GM21447 (cell line): ENCODE data around the gene OXNAD1.
A peak's percentile ranks its signal among the peaks of the same experiment; 100 is the strongest.

Source experiments
- ATAC-seq: cut with Tn5 transposase; IDR thresholded peaks from one replicate; pipeline ENCODE4 v1.9.1; 2021; ENCODE audit not compliant: unreplicated experiment

OXNAD1 gene

DNA sequence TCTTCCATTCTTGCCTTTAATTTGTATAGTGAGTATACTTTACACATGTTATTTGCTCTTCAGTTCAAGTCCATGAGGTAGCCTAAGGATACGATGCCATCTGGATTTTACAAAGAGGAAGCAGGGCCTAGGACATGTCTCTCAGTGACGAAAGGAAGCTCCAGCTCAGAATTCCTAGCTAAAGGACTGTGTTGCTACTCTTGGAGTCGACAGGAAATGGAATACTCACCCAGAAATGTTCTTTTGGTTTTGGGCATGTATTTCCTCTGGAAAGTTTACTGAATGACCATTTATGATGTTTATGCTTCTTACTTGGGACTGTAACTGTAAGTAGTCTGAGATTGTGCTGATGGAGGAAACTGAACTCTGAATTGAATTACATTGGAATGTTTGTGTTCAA, 12.5 kb downstream of the OXNAD1 start:
- ATAC-seq = no peak

- no peak for ATAC-seq
Observed at GRCh38 chr3:16279010-16279801, 14.2 kb downstream of the OXNAD1 start.

GRCh38 chr3:16280671-16281070, 15.7 kb downstream of the OXNAD1 start:
- ATAC-seq = no peak

DNA sequence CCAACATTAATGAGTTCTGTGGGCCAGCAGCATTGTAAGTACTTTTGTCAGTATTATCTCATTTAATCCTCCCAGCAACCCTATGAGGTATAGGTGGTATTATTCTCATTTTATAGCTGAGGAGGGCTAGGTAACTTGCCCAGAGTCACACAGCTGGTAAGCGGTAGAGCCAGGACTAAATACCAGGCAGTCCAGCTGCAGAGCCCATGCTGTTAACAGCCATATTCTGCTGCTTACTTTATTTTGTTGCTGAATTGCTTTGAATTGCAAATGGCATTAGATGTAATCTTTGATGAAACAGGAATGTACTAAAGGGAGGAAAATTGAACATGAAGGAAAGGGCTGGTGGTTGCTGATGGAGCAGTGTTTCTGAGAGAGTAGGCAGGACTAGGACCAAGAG, 19.6 kb downstream of the OXNAD1 start:
- no peak for ATAC-seq

DNA sequence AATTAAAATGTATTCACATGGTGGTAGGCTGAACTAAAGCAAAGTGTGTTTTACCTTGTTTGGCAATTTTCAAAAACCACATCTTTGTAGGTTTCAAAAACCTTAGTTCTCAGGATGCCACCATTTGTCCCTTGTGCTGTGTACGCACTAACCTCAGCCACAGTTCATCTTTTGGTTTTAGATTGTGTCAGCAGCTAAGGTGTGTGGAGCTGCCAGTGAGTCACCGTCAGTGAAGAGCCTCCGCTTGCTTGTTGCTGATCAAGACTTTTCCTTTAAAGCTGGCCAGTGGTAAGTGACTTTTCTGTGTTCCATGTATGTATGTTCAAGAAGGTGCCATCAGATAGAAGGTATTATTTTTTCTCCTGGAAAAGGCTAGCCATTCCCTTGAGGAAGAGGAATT, 21.1 kb downstream of the OXNAD1 start:
- peak; percentile 62 for ATAC-seq

GRCh38 chr3:16286751-16287543, 21.9 kb downstream of the OXNAD1 start:
- no peak for ATAC-seq

GRCh38 chr3:16288664-16289063, 23.7 kb downstream of the OXNAD1 start:
- ATAC-seq = no peak

DNA sequence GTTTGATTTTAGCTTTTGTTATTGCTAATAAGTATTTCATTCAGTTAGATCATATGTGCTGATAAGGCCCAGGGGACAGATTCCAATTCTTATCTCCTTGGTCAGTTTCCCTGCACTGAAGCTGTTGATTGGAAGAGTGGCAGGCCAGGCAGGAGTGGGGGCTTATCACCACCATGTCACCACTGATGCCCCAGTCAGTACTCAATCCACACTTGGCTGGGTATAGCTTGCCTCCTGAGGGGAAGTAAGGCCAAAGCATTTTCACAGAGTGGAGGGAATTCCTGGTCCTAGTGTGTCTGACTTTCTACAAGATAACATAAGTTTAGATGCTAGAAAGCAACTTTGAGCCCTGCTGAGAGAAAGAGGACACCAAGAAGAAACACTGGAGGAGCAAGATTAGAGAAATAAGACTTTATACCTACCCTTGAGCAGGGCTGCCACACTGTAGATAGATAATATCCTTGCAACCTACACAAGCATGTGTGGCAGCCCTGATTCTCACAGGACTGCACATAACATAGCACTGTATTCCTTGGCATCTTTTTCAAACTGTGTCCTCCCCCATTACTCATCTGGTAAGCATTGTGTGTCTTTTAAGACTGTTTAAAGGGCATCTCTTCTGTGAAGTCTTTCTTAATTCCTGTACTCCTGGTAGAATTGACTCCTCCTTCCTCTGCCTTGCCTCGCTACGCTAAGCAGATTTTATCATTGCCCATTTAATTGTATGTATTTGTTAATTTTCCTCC, 24.3 kb downstream of the OXNAD1 start:
- no peak for ATAC-seq

DNA sequence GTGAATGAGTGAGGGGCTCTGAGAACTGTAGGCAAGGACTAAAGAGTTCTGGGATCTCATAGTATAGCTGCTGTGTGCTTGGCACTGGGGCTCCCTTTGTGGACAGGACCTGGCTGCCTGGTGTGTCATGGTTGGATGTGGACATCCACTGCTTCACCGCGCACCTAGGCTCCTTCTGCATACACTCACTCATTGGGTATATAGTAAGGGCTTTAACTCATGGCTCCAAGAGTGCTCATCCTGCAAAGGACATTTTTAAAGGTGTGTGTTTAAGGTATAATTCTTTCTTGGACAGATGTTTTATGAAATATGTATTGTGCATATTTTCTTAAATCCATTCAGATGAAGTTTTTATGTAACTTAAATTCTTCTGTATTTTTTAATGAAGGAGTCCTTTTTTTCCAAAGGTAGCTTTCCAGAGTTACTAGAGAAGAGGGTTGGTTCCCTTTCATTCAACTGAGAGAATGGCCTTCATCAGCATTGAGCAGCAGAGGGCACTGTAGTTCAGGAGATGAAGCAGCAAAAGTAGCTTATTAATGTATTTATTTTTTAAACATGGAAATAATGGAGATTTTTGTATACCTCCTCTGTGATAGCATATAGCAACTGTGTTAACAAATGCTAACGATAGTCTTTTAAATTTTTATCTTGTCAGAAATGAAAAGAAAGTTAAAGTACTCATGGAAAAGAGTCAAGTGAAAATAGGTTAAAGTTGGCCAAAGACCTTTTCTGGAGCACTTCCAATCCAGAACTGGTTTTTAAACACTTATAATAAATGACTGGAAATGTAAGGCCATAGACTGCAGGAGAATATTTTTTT, 25.2 kb downstream of the OXNAD1 start:
- no peak for ATAC-seq

- peak; percentile 43 for ATAC-seq
Observed at GRCh38 chr3:16290827-16291196, 25.8 kb downstream of the OXNAD1 start.

GRCh38 chr3:16294844-16295243, 29.8 kb downstream of the OXNAD1 start:
- no peak for ATAC-seq

- no peak for ATAC-seq
Observed at GRCh38 chr3:16295298-16295890, 30.4 kb downstream of the OXNAD1 start.

DNA sequence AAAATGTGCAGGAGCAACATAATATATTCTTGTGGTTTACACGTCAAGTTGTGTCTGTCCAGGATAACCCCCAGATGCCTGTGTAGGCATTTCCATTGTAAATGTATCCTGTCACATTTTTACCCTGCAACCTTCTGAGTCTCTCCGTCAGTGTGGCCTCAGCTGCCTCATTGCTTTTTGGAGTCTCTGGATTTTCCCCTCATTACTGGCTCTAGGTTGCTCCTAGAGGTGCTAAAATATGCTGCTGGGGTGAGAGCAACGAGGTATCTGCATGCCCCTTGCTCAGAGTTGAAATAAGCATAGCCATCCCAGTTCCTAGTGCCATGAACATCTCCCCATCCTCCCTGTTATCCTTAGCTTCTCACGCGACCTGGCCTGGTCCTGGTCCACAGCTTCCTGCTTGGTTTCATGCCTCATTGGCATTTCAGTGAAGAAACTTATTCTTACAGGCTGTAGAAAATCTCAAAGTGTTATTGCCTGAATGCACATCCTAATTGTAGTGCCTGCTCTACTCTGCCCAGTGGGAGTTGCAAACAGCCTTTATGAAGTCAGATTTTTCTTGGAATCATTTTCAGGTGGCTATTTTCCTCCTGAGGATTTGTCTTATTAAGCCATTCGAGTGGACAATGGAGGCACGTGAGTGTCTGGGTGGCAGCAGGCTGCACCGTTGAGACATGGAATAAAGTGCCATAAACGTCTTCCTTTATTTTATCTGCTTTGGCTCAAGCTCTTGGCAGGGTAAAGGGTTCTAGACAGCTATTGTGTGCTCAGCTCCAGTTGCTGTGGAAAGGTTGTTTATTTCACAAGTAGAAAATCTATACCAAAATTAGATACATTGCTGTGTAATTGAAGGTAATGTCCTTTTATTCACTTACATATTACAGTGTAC, 33.2 kb downstream of the OXNAD1 start:
- ATAC-seq = no peak

- no peak for ATAC-seq
Observed at GRCh38 chr3:16298891-16299290, 33.9 kb downstream of the OXNAD1 start.

GRCh38 chr3:16299746-16300145, 34.7 kb downstream of the OXNAD1 start:
- ATAC-seq = no peak

DNA sequence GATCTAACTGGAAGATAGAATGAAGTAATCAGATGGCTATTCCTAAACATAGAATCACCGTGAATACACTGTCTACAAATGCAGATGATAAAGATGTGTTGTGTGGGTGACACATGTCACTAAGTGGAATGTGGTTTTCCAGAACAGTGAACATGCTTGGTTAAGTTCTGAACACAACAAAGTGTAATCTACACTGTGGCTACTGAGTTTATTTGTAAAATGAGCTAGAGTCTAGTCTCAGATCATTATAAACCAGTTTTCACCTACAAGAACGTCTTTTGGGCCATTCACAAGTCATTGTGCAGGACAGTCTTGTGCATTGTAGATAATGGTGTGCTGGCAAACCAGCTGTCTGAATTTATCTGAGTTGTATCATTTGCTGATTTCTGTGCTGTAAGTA, 35.3 kb downstream of the OXNAD1 start:
- peak; percentile 45 for ATAC-seq

DNA sequence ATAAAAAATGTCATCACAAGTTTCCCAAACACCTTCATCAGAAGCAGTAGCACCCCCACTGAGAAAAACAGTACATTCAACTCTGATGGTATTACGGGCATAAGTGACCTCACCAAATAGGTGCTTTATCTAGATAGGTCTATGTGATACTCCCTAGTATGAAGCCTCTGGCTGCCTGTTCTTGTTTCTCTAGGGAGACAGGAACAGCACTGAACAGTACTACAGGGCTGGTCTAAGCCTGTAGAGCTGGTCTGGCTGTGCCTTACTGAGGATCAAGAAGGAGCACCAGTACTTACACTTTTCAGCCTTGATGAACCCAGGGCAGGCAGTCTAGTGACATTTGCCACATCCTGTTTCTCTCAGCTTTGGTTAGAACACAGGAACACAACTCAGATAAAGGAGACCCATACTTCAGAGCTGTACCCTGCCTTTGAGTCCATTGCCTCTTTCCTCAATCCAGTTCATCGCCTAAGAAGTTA, 35.9 kb downstream of the OXNAD1 start:
- peak; percentile 76 for ATAC-seq

DNA sequence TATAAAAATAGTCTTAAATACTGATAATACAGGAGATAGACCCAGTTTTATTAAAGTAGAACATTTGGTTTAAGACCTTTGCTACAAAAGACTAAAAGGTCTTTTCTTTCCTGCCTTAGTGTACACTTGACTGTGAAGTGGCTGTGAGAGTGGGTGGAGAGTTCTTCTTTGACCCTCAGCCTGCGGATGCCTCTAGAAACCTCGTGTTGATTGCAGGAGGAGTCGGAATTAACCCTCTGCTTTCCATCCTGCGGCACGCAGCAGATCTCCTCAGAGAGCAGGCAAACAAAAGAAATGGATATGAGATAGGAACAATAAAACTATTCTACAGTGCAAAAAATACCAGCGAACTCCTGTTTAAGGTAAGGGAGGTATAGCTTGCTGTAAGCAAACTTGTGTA, 36.5 kb downstream of the OXNAD1 start:
- no peak for ATAC-seq

DNA sequence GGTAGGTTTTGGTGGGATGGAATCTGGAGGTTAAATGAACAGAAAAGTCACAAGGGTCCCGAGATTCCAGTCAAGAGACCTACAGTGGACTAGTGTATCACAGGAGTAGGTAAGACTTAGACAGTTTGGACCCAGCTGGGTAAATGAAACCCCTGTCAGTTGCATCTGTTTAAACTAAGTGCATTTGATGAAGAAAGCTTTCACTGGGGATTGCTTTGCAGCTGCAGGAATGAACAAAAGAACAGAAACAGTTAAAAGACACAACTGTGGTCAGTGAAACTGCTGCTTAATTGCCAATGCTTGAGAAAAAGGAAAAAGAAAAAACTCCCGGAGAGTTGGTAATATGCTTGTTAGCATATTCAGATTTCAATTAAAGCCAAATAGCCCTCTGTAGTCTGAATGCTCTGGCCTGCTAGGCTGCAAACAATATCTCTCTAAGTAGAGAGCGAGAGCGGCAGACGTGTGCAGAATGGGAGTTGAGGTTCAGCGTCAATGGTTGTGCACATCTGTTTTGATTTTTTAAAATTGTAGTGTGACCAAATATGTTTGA, 37.1 kb downstream of the OXNAD1 start:
- no peak for ATAC-seq
